Esophagus muscularis mucosa (tissue), 4 donors: Measurements from ENCODE around the gene THOC6. TPM values are rescaled to one million over a fixed set of nuclear protein-coding genes. Genes with fewer than 3 reads are reported as not detected.
"Not testable (repeated sequence)": the region's sequence is repeated elsewhere in the genome, so short reads cannot be mapped to it uniquely, and the experiment has no call there.

ENCODE experiments used
- DNase-seq: peaks from one replicate; pipeline ENCODE4 v3.0.0-alpha.2; 2017; ENCODE audit errors: extremely low spot score
- H3K27ac ChIP-seq, 4 donors: fragments of 200-600 bp; sonication (generic); replicated peaks in 1 of 4; 1 replicate in 3 of 4; 2 replicates in 1 of 4; pipeline ENCODE4 v1.5.1; 2016 to 2019; ENCODE audit warnings: mild to moderate bottlenecking in 1 of 4
- H3K27me3 ChIP-seq, 4 donors: fragments of 200-600 bp; sonication (generic); one replicate each; pipeline versions ENCODE4 v1.5.1 to v1.6.0; 2016 to 2019
- H3K36me3 ChIP-seq, 4 donors: fragments of 200-600 bp; sonication (generic); one replicate each; pipeline ENCODE4 v1.5.1; 2016 to 2019
- H3K4me1 ChIP-seq, 4 donors: fragments of 200-600 bp; sonication (generic); one replicate each; pipeline ENCODE4 v1.5.1; 2016 to 2019
- H3K4me3 ChIP-seq, 4 donors: fragments of 200-600 bp; sonication (generic); 1 replicate in 2 of 4; 2 replicates in 2 of 4; pipeline ENCODE4 v1.5.1; 2016 to 2019; ENCODE audit warnings: mild to moderate bottlenecking in 4 of 4, moderate library complexity in 1 of 4
- H3K9me3 ChIP-seq, 4 donors: fragments of 200-600 bp; sonication (generic); 1 replicate in 3 of 4; 2 replicates in 1 of 4; pipeline ENCODE4 v1.5.1; 2016 to 2019
- CTCF ChIP-seq, 3 experiments: fragments of 200-600 bp in 2 of 3; fragments of 450-650 bp in 1 of 3; sonication (generic) in 2 of 3; IDR thresholded peaks; one replicate each; pipeline ENCODE4 v1.5.1; 2017 to 2019; ENCODE audit warnings: antibody characterized with exemption in 3 of 3, mild to moderate bottlenecking in 2 of 3, moderate library complexity in 1 of 3
- EP300 ChIP-seq: sonication (generic); formaldehyde crosslinking; IDR thresholded peaks from one replicate; pipeline ENCODE4 v1.6.1; 2017; ENCODE audit warnings: antibody characterized with exemption
- POLR2A ChIP-seq: fragments of 450-650 bp; IDR thresholded peaks from one replicate; pipeline ENCODE4 v1.6.1; 2017; ENCODE audit warnings: antibody characterized with exemption, moderate library complexity, mild to moderate bottlenecking, low read depth
- POLR2AphosphoS5 ChIP-seq, 2 donors: sonication (generic); formaldehyde crosslinking; IDR thresholded peaks; one replicate each; pipeline ENCODE4 v1.6.1; 2017; ENCODE audit warnings: antibody characterized with exemption in 2 of 2
- WGBS: methylation state at CpG from one replicate; pipeline ENCODE4 v1.1.5; 2018; 5-methylcytosine and 5-hydroxymethylcytosine counted together
- intact Hi-C: fragments of 100-400 bp; cut with DNase I; formaldehyde crosslinking; loops from one replicate; pipeline ENCODE4 v1.15.1; 2023
- total RNA-seq, 4 donors: library from RNA; depleted of rRNA; stranded (reverse); fragments of >200 nt; gene quantifications; one replicate each; pipeline versions ENCODE4 v1.1.0 to v1.2.1, GENCODE V29; 2016

THOC6 gene
- total RNA-seq, 4 donors from 2014 or later, result 14.1 to 27.9 (median 23.0) TPM

- 91% methylated on average over 8 of the region's 8 CpGs for WGBS
- Histone ChIP-seq H3K27me3 (peaks cover 0 to 4% (median 0%) of the 10 kb centered on the region in 4 donors), H3K4me1 (peaks cover 22 to 39% (median 38%) of the 10 kb centered on the region in 4 donors), H3K27ac (no peak overlapping the region), H3K9me3 (no peaks in the 10 kb centered on the region), H3K4me3 (no peak overlapping the region), H3K36me3 (peaks cover 0 to 13% (median 0%) of the 10 kb centered on the region in 4 donors)
- no peak for DNase-seq
- TF ChIP-seq CTCF (IDR thresholded peaks at IDR 0.05) (no peak), POLR2A (no peak), POLR2AphosphoS5 (IDR thresholded peaks at IDR 0.05) (no peak), EP300 (no peak)
- intact Hi-C loops, result no loop called here
Observed at GRCh38 chr16:3063625-3064386, 40.0 kb downstream of the THOC6 start.

DNA sequence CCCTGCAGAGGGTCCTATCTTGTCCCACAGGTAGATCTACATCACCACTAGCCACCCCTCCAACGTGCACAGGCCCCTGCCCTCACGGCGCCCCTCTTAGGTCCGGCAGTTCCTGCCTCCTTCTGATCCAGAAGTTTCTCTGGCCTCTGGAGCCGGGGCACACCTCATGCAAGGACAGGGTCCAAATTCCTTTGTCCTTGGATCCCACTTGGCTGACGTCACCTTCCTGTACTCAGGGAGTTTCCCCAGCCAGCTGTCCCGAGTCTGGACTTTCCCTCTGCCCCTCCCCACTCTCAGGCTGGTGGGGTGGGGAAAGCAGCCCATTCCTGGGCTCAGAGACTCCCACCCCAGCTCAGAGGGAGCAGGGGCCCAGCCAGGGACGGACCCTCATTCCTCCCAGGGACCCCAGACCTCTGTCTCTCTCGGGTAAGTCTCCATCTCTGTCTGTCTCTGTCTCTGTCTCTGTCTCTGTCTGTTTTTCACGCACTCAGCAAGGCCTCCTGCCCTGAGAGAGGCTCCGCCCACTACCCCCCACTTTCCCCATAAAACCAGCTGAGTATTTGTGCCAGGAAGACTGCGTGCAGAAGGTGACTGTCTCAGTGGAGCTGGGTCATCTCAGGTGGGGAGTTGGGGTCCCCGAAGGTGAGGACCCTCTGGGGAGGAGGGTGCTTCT lies 41.4 kb downstream of the THOC6 start, which contains the start of gene IL32:
IL32 (plus strand) TSS at position 572 of the 673 bp plus-strand sequence. CDS start 172 bp downstream, outside the sequence.
- peak within 1 kb of the TSS; percentile 43 to 54 (median 44) for H3K4me3 ChIP-seq
- DNase-seq, result no peak
- WGBS, result 37% methylated on average over 12 of the region's 13 CpGs
- intact Hi-C loops, result no loop called here
- no peaks in the 10 kb centered on the region for H3K9me3 ChIP-seq
- H3K4me1 ChIP-seq, result peaks cover 14 to 27% (median 25%) of the 10 kb centered on the region in 4 donors
- no peaks in the 10 kb centered on the region for H3K27me3 ChIP-seq
- H3K27ac ChIP-seq, result peak within 1 kb of the TSS; percentile 56 to 68 (median 64)
- peaks cover 0 to 21% (median 2%) of the 10 kb centered on the region in 4 donors for H3K36me3 ChIP-seq
- TF ChIP-seq POLR2AphosphoS5 (IDR thresholded peaks at IDR 0.05) (peak; percentile 42 to 57), POLR2A (no peak)

- Histone ChIP-seq H3K4me3 (peak overlapping the region; percentile 43 to 54 (median 44)), H3K27me3 (no peaks in the 10 kb centered on the region), H3K9me3 (no peaks in the 10 kb centered on the region), H3K27ac (peak overlapping the region; percentile 56 to 68 (median 64)), H3K36me3 (peaks cover 0 to 21% (median 2%) of the 10 kb centered on the region in 4 donors), H3K4me1 (peaks cover 8 to 27% (median 24%) of the 10 kb centered on the region in 4 donors)
- no peak for TF ChIP-seq EP300
- intact Hi-C loops, result no loop called here
- 78% methylated on average over 18 of the region's 26 CpGs for WGBS
- no peak for DNase-seq
Observed at GRCh38 chr16:3065742-3066439, 42.1 kb downstream of the THOC6 start.

GRCh38 chr16:3066440-3066748 lies 42.6 kb downstream of the THOC6 start:
- TF ChIP-seq EP300 (no peak), POLR2A (no peak), CTCF (IDR thresholded peaks at IDR 0.05) (no peak), POLR2AphosphoS5 (IDR thresholded peaks at IDR 0.05) (no peak)
- intact Hi-C loops, result no loop called here
- no peak for DNase-seq
- no peaks in the 10 kb centered on the region for H3K9me3 ChIP-seq
- H3K4me3 ChIP-seq, result peak overlapping the region; percentile 43 to 54 (median 44)
- no peaks in the 10 kb centered on the region for H3K27me3 ChIP-seq
- no CpG with 5 or more reads among the region's 7 CpGs for WGBS
- peaks cover 0 to 21% (median 2%) of the 10 kb centered on the region in 4 donors for H3K36me3 ChIP-seq
- peaks cover 8 to 27% (median 24%) of the 10 kb centered on the region in 4 donors for H3K4me1 ChIP-seq
- peak overlapping the region in 2 of 4 donors; percentile 56 to 65 for H3K27ac ChIP-seq

- no peak for DNase-seq
- TF ChIP-seq POLR2AphosphoS5 (IDR thresholded peaks at IDR 0.05) (no peak), POLR2A (no peak), CTCF (IDR thresholded peaks at IDR 0.05) (no peak), EP300 (no peak)
- peaks cover 8 to 27% (median 24%) of the 10 kb centered on the region in 4 donors for H3K4me1 ChIP-seq
- 71% methylated on average over 3 of the region's 4 CpGs for WGBS
- no peak overlapping the region for H3K27ac ChIP-seq
- no peaks in the 10 kb centered on the region for H3K27me3 ChIP-seq
- intact Hi-C loops, result no loop called here
- H3K4me3 ChIP-seq, result no peak overlapping the region
- peaks cover 0 to 21% (median 2%) of the 10 kb centered on the region in 4 donors for H3K36me3 ChIP-seq
- H3K9me3 ChIP-seq, result no peaks in the 10 kb centered on the region
Observed at GRCh38 chr16:3068487-3068886, 44.7 kb downstream of the THOC6 start.

GRCh38 chr16:3069146-3069545 lies 45.3 kb downstream of the THOC6 start:
- H3K27ac ChIP-seq, intact Hi-C loops, H3K27me3 ChIP-seq, H3K9me3 ChIP-seq, H3K4me3 ChIP-seq, DNase-seq: not testable (repeated sequence)
- Histone ChIP-seq H3K4me1 (peaks cover 8 to 27% (median 24%) of the 10 kb centered on the region in 4 donors), H3K36me3 (peaks cover 0 to 21% (median 2%) of the 10 kb centered on the region in 4 donors)
- WGBS, result 82% methylated on average over 10 of the region's 11 CpGs
